ENCODE measurements around the gene MYD88. TPM values are rescaled to one million over a fixed set of nuclear protein-coding genes. Genes with fewer than 3 reads are reported as not detected.

MYD88 gene
- total and polyA plus RNA-seq, 12 donors = 4.2 to 22.3 (median 7.1) TPM

- no peaks in the 10 kb centered on the region for H3K9me3 ChIP-seq
- H3K4me3 ChIP-seq = no peak overlapping the region
- no peak overlapping the region for H3K27ac ChIP-seq
- DNase-seq (no peak), ATAC-seq (no peak)
- peaks cover 0 to 41% (median 5%) of the 10 kb centered on the region in 9 donors for H3K4me1 ChIP-seq
- H3K36me3 ChIP-seq = peaks cover 0 to 7% (median 0%) of the 10 kb centered on the region in 9 donors
- intact Hi-C loops (cut with DNase I) = no loop called here
- H3K27me3 ChIP-seq = no peaks in the 10 kb centered on the region
- TF ChIP-seq, protein P1, sequence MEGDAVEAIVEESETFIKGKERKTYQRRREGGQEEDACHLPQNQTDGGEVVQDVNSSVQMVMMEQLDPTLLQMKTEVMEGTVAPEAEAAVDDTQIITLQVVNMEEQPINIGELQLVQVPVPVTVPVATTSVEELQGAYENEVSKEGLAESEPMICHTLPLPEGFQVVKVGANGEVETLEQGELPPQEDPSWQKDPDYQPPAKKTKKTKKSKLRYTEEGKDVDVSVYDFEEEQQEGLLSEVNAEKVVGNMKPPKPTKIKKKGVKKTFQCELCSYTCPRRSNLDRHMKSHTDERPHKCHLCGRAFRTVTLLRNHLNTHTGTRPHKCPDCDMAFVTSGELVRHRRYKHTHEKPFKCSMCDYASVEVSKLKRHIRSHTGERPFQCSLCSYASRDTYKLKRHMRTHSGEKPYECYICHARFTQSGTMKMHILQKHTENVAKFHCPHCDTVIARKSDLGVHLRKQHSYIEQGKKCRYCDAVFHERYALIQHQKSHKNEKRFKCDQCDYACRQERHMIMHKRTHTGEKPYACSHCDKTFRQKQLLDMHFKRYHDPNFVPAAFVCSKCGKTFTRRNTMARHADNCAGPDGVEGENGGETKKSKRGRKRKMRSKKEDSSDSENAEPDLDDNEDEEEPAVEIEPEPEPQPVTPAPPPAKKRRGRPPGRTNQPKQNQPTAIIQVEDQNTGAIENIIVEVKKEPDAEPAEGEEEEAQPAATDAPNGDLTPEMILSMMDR (IDR thresholded peaks at IDR 0.05) = no peak
- WGBS, 2 donors = 91 to 93% methylated on average over 5 of the region's 5 CpGs
These were observed 35.5 kb downstream of the MYD88 start for GRCh38 chr3:38173834-38174418.

GRCh38 chr3:38177181-38177580, 38.7 kb downstream of the MYD88 start:
- no peak overlapping the region for H3K4me3 ChIP-seq
- no peaks in the 10 kb centered on the region for H3K9me3 ChIP-seq
- peaks cover 0 to 29% (median 6%) of the 10 kb centered on the region in 9 donors for H3K4me1 ChIP-seq
- peaks cover 0 to 10% (median 0%) of the 10 kb centered on the region in 9 donors for H3K36me3 ChIP-seq
- intact Hi-C loops (cut with DNase I) = no loop called here
- no peak for DNase-seq
- TF ChIP-seq, protein P1 (IDR thresholded peaks at IDR 0.05) = no peak
- 45 to 50% methylated on average over 2 of the region's 2 CpGs for WGBS, 2 donors
- no peaks in the 10 kb centered on the region for H3K27me3 ChIP-seq
- no peak overlapping the region for H3K27ac ChIP-seq
- no peak for ATAC-seq

DNA sequence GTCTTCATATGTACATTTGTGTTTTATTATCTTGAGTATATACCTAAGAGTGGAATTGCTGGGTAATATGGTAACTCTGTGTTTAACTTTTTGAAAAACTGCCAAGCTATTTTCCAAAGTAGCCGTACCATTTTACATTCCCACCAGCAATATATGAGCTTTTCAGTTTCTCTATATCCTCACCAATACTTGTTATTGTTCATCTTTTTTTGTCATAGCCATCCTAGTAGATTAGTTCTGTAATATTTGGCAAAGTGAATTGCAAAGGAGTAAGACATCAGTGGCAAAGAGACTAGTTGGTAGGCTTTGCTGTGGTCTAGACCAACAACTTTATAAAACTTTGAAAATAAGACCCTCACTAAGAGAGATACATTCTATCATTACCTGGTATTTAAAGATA, 48.3 kb downstream of the MYD88 start:
- 98 to 100% methylated on average over 1 of the region's 1 CpG for WGBS, 2 donors
- no peaks in the 10 kb centered on the region for H3K27me3 ChIP-seq
- peaks cover 0 to 79% (median 12%) of the 10 kb centered on the region in 9 donors for H3K36me3 ChIP-seq
- DNase-seq = no peak
- peaks cover 0 to 2% (median 0%) of the 10 kb centered on the region in 11 donors for H3K9me3 ChIP-seq
- no peak overlapping the region for H3K27ac ChIP-seq
- intact Hi-C loops (cut with DNase I) = loop anchor here in 1 of 10 donors (2.0 kb wide), 1 partner anchor 18 kb away; no protein-coding TSS in a partner anchor
- TF ChIP-seq, protein P1 (IDR thresholded peaks at IDR 0.05) = no peak
- no peak for ATAC-seq
- H3K4me3 ChIP-seq = no peak overlapping the region
- peaks cover 0 to 19% (median 5%) of the 10 kb centered on the region in 9 donors for H3K4me1 ChIP-seq

GRCh38 chr3:38190481-38190881, 52.0 kb downstream of the MYD88 start:
- Histone ChIP-seq H3K4me3 (no peak overlapping the region), H3K27me3 (no peaks in the 10 kb centered on the region), H3K4me1 (peaks cover 0 to 10% (median 0%) of the 10 kb centered on the region in 9 donors), H3K27ac (no peak overlapping the region), H3K36me3 (peaks cover 0 to 90% (median 13%) of the 10 kb centered on the region in 9 donors), H3K9me3 (peaks cover 0 to 2% (median 0%) of the 10 kb centered on the region in 11 donors)
- ATAC-seq = no peak
- intact Hi-C loops (cut with DNase I) = no loop called here
- DNase-seq = no peak
- TF ChIP-seq, protein P1 (IDR thresholded peaks at IDR 0.05) = no peak

Other genes starting within 250 kb of the MYD88 start
- 1 to 10 TPM; 1.2 to 3.7 (median 2.1) TPM for gene VILL, start 147.9 kb upstream of the MYD88 start, total RNA-seq
- 1 to 10 TPM; 4.8 to 6.4 TPM for gene VILL, start 147.9 kb upstream of the MYD88 start, polyA plus RNA-seq
- 10 to 100 TPM in 6 of 10 donors, 1 to 10 TPM in 4; 6.3 to 17.7 (median 10.1) TPM for gene PLCD1, start 109.0 kb upstream of the MYD88 start, total RNA-seq
- 10 to 100 TPM; 13.0 to 20.0 TPM for gene PLCD1, start 109.0 kb upstream of the MYD88 start, polyA plus RNA-seq
- under 1 TPM in 6 of 10 donors, not detected in 4; 0.09 to 0.42 (median 0.30) TPM for gene DLEC1, start 99.5 kb upstream of the MYD88 start, total RNA-seq
- under 1 TPM; 0.13 to 0.66 TPM for gene DLEC1, start 99.5 kb upstream of the MYD88 start, polyA plus RNA-seq
- 100 to 1,000 TPM; 102 to 136 (median 117) TPM for gene ACAA1, start 1.5 kb upstream of the MYD88 start, total RNA-seq
- 100 to 1,000 TPM in 1 of 2 donors, 10 to 100 TPM in 1; 76.4 to 133 TPM for gene ACAA1, start 1.5 kb upstream of the MYD88 start, polyA plus RNA-seq
- 10 to 100 TPM; 27.3 to 38.4 (median 31.6) TPM for gene OXSR1, start 26.9 kb downstream of the MYD88 start, total RNA-seq
- gene OXSR1, start 26.9 kb downstream of the MYD88 start, polyA plus RNA-seq = 10 to 100 TPM; 13.7 to 15.9 TPM
- gene SLC22A13, start 127.2 kb downstream of the MYD88 start, total RNA-seq = under 1 TPM in 6 of 10 donors, not detected in 4; 0.13 to 0.49 (median 0.25) TPM
- gene SLC22A13, start 127.2 kb downstream of the MYD88 start, polyA plus RNA-seq = under 1 TPM; 0.03 to 0.44 TPM
- under 1 TPM in 2 of 10 donors, not detected in 8; 0.17 to 0.28 TPM for gene SLC22A14, start 143.6 kb downstream of the MYD88 start, total RNA-seq
- gene SLC22A14, start 143.6 kb downstream of the MYD88 start, polyA plus RNA-seq = under 1 TPM; 0.06 to 0.37 TPM
- 1 to 10 TPM in 2 of 10 donors, under 1 TPM in 8; 0.42 to 1.7 (median 0.73) TPM for gene XYLB, start 208.1 kb downstream of the MYD88 start, total RNA-seq
- gene XYLB, start 208.1 kb downstream of the MYD88 start, polyA plus RNA-seq = under 1 TPM; 0.22 TPM